ENCODE measurements around the gene VAV2.

The VAV2 gene

GRCh38 chr9:133979921-133980863 is 11.9 kb downstream of the VAV2 start:
- no peak for DNase-seq

GRCh38 chr9:133979273-133979920 is 12.7 kb downstream of the VAV2 start:
- DNase-seq, result no peak

- DNase-seq, result no peak
Measured at GRCh38 chr9:133978899-133979272, 13.2 kb downstream of the VAV2 start.

GRCh38 chr9:133978226-133978898 is 13.8 kb downstream of the VAV2 start:
- DNase-seq, result no peak

- DNase-seq, result no peak
Measured at GRCh38 chr9:133977421-133978201, 14.5 kb downstream of the VAV2 start.

GRCh38 chr9:133976887-133977286 is 15.2 kb downstream of the VAV2 start:
- DNase-seq, result no peak

GRCh38 chr9:133976191-133976861 is 15.8 kb downstream of the VAV2 start:
- no peak for DNase-seq

GRCh38 chr9:133975511-133975910 is 16.6 kb downstream of the VAV2 start:
- DNase-seq, result no peak

GRCh38 chr9:133974631-133975341 is 17.3 kb downstream of the VAV2 start:
- DNase-seq, result no peak

GRCh38 chr9:133973791-133974630 is 18.1 kb downstream of the VAV2 start:
- no peak for DNase-seq

- DNase-seq, result no peak
Measured at GRCh38 chr9:133973111-133973790, 18.9 kb downstream of the VAV2 start.

GRCh38 chr9:133971981-133972941 is 19.9 kb downstream of the VAV2 start:
- no peak for DNase-seq

GRCh38 chr9:133971121-133971951 is 20.8 kb downstream of the VAV2 start:
- no peak for DNase-seq

GRCh38 chr9:133970581-133971058 is 21.5 kb downstream of the VAV2 start:
- DNase-seq, result no peak

GRCh38 chr9:133969681-133970580 is 22.2 kb downstream of the VAV2 start:
- no peak for DNase-seq

GRCh38 chr9:133968966-133969617 is 23.0 kb downstream of the VAV2 start:
- DNase-seq, result no peak
